Mesenchymal stem cell (in vitro differentiated cells and primary cell): ENCODE results near the gene PRPF39.

ENCODE experiments used
- DNase-seq: peaks from one replicate; pipeline ENCODE4 v3.0.0-alpha.2; 2013
- H2AFZ ChIP-seq: one replicate; pipeline ENCODE4 v1.6.1; 2013; ENCODE audit warnings: low read depth, mild to moderate bottlenecking, control low read depth, inconsistent platforms, low read length, moderate library complexity
- H2AK5ac ChIP-seq: 2 replicates; pipeline ENCODE4 v1.6.1; 2013; ENCODE audit warnings: low read length, moderate library complexity, mild to moderate bottlenecking, inconsistent platforms; ENCODE audit not compliant: severe bottlenecking
- H2BK120ac ChIP-seq: one replicate; pipeline ENCODE4 v1.6.1; 2013; ENCODE audit warnings: low read depth, mild to moderate bottlenecking, inconsistent platforms, low read length, moderate library complexity
- H2BK12ac ChIP-seq, 2 experiments: one replicate each; pipeline ENCODE4 v1.6.1; 2013; ENCODE audit warnings: inconsistent platforms in 2 of 2, low read length in 2 of 2, mild to moderate bottlenecking in 2 of 2, moderate library complexity in 2 of 2, control low read depth in 1 of 2
- H2BK15ac ChIP-seq: one replicate; pipeline ENCODE4 v1.6.1; 2013; ENCODE audit warnings: mild to moderate bottlenecking, low read depth, inconsistent platforms; ENCODE audit not compliant: poor library complexity, severe bottlenecking
- H2BK5ac ChIP-seq: 2 replicates; pipeline ENCODE4 v1.6.1; 2013; ENCODE audit warnings: low read depth, mild to moderate bottlenecking, low read length, control low read depth, inconsistent platforms; ENCODE audit not compliant: poor library complexity, severe bottlenecking
- H3K14ac ChIP-seq, 2 experiments: one replicate each; pipeline ENCODE4 v1.6.1; 2013; ENCODE audit warnings: inconsistent platforms in 2 of 2, low read length in 2 of 2, control low read depth in 1 of 2, mild to moderate bottlenecking in 1 of 2, moderate library complexity in 1 of 2
- H3K18ac ChIP-seq, 2 experiments: one replicate each; pipeline ENCODE4 v1.6.1; 2013; ENCODE audit warnings: inconsistent platforms in 2 of 2, low read length in 2 of 2, control low read depth in 1 of 2, low read depth in 1 of 2, mild to moderate bottlenecking in 1 of 2
- H3K23ac ChIP-seq, 2 experiments: one replicate each; pipeline ENCODE4 v1.6.1; 2013; ENCODE audit warnings: inconsistent platforms in 2 of 2, low read length in 2 of 2, mild to moderate bottlenecking in 2 of 2, moderate library complexity in 2 of 2, control low read depth in 1 of 2
- H3K27ac ChIP-seq: 2 replicates; pipeline ENCODE4 v1.5.1; 2013; ENCODE audit warnings: mild to moderate bottlenecking, moderate library complexity, low read length, control low read depth, inconsistent platforms; ENCODE audit not compliant: poor library complexity, severe bottlenecking
- H3K27me3 ChIP-seq, 2 experiments: 2 replicates each; pipeline versions ENCODE4 v1.6.1 to v1.7.0; 2013; ENCODE audit warnings: low read length in 2 of 2, mild to moderate bottlenecking in 2 of 2, moderate library complexity in 2 of 2, control low read depth in 1 of 2, inconsistent platforms in 1 of 2; ENCODE audit not compliant: control insufficient read depth in 1 of 2, insufficient read depth in 1 of 2
- H3K36me3 ChIP-seq, 2 experiments: 2 replicates each; pipeline versions ENCODE4 v1.6.1 to v1.7.0; 2013; ENCODE audit warnings: low read length in 2 of 2, control low read depth in 1 of 2, inconsistent platforms in 1 of 2, low read depth in 1 of 2, mild to moderate bottlenecking in 1 of 2; ENCODE audit not compliant: insufficient read depth in 2 of 2, control insufficient read depth in 1 of 2
- H3K4ac ChIP-seq, 2 experiments: one replicate each; pipeline ENCODE4 v1.6.1; 2013; ENCODE audit warnings: inconsistent platforms in 2 of 2, low read length in 2 of 2, mild to moderate bottlenecking in 2 of 2, moderate library complexity in 2 of 2, control low read depth in 1 of 2, low read depth in 1 of 2
- H3K4me1 ChIP-seq: 2 replicates; pipeline ENCODE4 v1.6.1; 2013; ENCODE audit warnings: low read depth, low read length, control low read depth; ENCODE audit not compliant: control insufficient read depth, insufficient read depth
- H3K4me2 ChIP-seq: 2 replicates; pipeline ENCODE4 v1.6.1; 2013; ENCODE audit warnings: low read length, mild to moderate bottlenecking, inconsistent platforms; ENCODE audit not compliant: poor library complexity, severe bottlenecking
- H3K4me3 ChIP-seq, 2 experiments: 2 replicates each; pipeline versions ENCODE4 v1.5.1 to v1.7.0; 2013; ENCODE audit warnings: low read length in 2 of 2, mild to moderate bottlenecking in 2 of 2, control low read depth in 1 of 2, low read depth in 1 of 2; ENCODE audit not compliant: insufficient read depth in 1 of 2
- H3K79me1 ChIP-seq: replicated peaks from 2 replicates; pipeline ENCODE4 v1.6.1; 2013; ENCODE audit warnings: mild to moderate bottlenecking, control low read depth, low read length, inconsistent platforms; ENCODE audit not compliant: poor library complexity, severe bottlenecking
- H3K9ac ChIP-seq: 2 replicates; pipeline ENCODE4 v1.7.0; 2013; ENCODE audit warnings: mild to moderate bottlenecking, low read length, moderate library complexity
- H3K9me3 ChIP-seq: 2 replicates; pipeline ENCODE4 v1.7.0; 2013; ENCODE audit warnings: mild to moderate bottlenecking, low read length; ENCODE audit not compliant: control insufficient read depth
- H4K8ac ChIP-seq: one replicate; pipeline ENCODE4 v1.6.1; 2013; ENCODE audit warnings: inconsistent platforms, mild to moderate bottlenecking, low read length, moderate library complexity
- H4K91ac ChIP-seq: one replicate; pipeline ENCODE4 v1.6.1; 2013; ENCODE audit warnings: mild to moderate bottlenecking, low read length, inconsistent platforms
- WGBS: methylation state at CpG from one replicate; pipeline ENCODE4 v1.1.7; 2013; ENCODE audit warnings: mixed read lengths; 5-methylcytosine and 5-hydroxymethylcytosine counted together

Gene PRPF39

GRCh38 chr14:45118594-45118993, 34.7 kb downstream of the PRPF39 start:
- H2AFZ ChIP-seq, result no peak overlapping the region
- H3K4ac ChIP-seq, result no peak overlapping the region
- no peak overlapping the region for H3K23ac ChIP-seq
- H3K4me2 ChIP-seq, result no peak overlapping the region
- no peak overlapping the region for H3K27ac ChIP-seq
- no peaks in the 10 kb centered on the region for H3K4me1 ChIP-seq
- DNase-seq, result no peak
- no peaks in the 10 kb centered on the region for H3K27me3 ChIP-seq
- 91% methylated on average over 5 of the region's 6 CpGs for WGBS
- H3K9me3 ChIP-seq, result no peaks in the 10 kb centered on the region
- no peak overlapping the region for H3K9ac ChIP-seq
- H2AK5ac ChIP-seq, result no peak overlapping the region
- H2BK120ac ChIP-seq, result no peak overlapping the region
- no peak overlapping the region for H2BK5ac ChIP-seq
- H3K79me1 ChIP-seq, result peaks cover 7% of the 10 kb centered on the region
- H3K36me3 ChIP-seq, result peaks cover 25 to 96% of the 10 kb centered on the region in 2 experiments
- no peak overlapping the region for H3K18ac ChIP-seq
- no peak overlapping the region for H2BK15ac ChIP-seq
- H4K8ac ChIP-seq, result no peak overlapping the region
- no peak overlapping the region for H3K4me3 ChIP-seq
- no peak overlapping the region for H3K14ac ChIP-seq
- H2BK12ac ChIP-seq, result no peak overlapping the region
- no peak overlapping the region for H4K91ac ChIP-seq

- no peak overlapping the region for H3K14ac ChIP-seq
- H3K23ac ChIP-seq, result no peak overlapping the region
- no peak overlapping the region for H3K4ac ChIP-seq
- no peak overlapping the region for H2AFZ ChIP-seq
- H2AK5ac ChIP-seq, result no peak overlapping the region
- no peak overlapping the region for H2BK12ac ChIP-seq
- no peaks in the 10 kb centered on the region for H3K27me3 ChIP-seq
- no peak overlapping the region for H3K4me3 ChIP-seq
- WGBS, result no CpG with 5 or more reads among the region's 1 CpG
- H4K8ac ChIP-seq, result no peak overlapping the region
- H2BK120ac ChIP-seq, result no peak overlapping the region
- no peaks in the 10 kb centered on the region for H3K4me1 ChIP-seq
- no peak overlapping the region for H3K4me2 ChIP-seq
- no peak overlapping the region for H4K91ac ChIP-seq
- no peak overlapping the region for H2BK15ac ChIP-seq
- H3K36me3 ChIP-seq, result peaks cover 31 to 93% of the 10 kb centered on the region in 2 experiments
- no peaks in the 10 kb centered on the region for H3K9me3 ChIP-seq
- H3K18ac ChIP-seq, result no peak overlapping the region
- H2BK5ac ChIP-seq, result no peak overlapping the region
- no peak overlapping the region for H3K27ac ChIP-seq
- H3K9ac ChIP-seq, result no peak overlapping the region
- DNase-seq, result no peak
- H3K79me1 ChIP-seq, result peaks cover 7% of the 10 kb centered on the region
Observed at GRCh38 chr14:45120096-45120495, 36.2 kb downstream of the PRPF39 start.

- Histone ChIP-seq H3K4ac (no peak overlapping the region), H3K27ac (no peak overlapping the region), H4K8ac (no peak overlapping the region), H3K23ac (no peak overlapping the region), H2BK120ac (no peak overlapping the region), H2AFZ (no peak overlapping the region), H2BK5ac (no peak overlapping the region), H2BK12ac (no peak overlapping the region), H2AK5ac (no peak overlapping the region), H4K91ac (no peak overlapping the region), H3K27me3 (no peaks in the 10 kb centered on the region), H3K9me3 (no peaks in the 10 kb centered on the region), H3K9ac (no peak overlapping the region), H3K4me1 (peaks cover 1% of the 10 kb centered on the region), H3K18ac (no peak overlapping the region), H3K4me3 (no peak overlapping the region), H2BK15ac (no peak overlapping the region), H3K14ac (no peak overlapping the region), H3K36me3 (peaks cover 40 to 81% of the 10 kb centered on the region in 2 experiments), H3K79me1 (peaks cover 15% of the 10 kb centered on the region), H3K4me2 (no peak overlapping the region)
- 97% methylated on average over 3 of the region's 3 CpGs for WGBS
- no peak for DNase-seq
Observed at GRCh38 chr14:45123271-45123670, 39.4 kb downstream of the PRPF39 start.

GRCh38 chr14:45125754-45126153, 41.8 kb downstream of the PRPF39 start:
- Histone ChIP-seq H2BK15ac (no peak overlapping the region), H3K27me3 (no peaks in the 10 kb centered on the region), H2BK120ac (no peak overlapping the region), H3K36me3 (peaks cover 30 to 76% of the 10 kb centered on the region in 2 experiments), H3K79me1 (peaks cover 13% of the 10 kb centered on the region), H2BK5ac (no peak overlapping the region), H3K4me1 (peaks cover 1% of the 10 kb centered on the region), H3K27ac (no peak overlapping the region), H3K9ac (no peak overlapping the region), H3K9me3 (no peaks in the 10 kb centered on the region), H3K14ac (no peak overlapping the region), H4K91ac (no peak overlapping the region), H3K4me2 (no peak overlapping the region), H4K8ac (no peak overlapping the region), H2BK12ac (no peak overlapping the region), H3K18ac (no peak overlapping the region), H2AFZ (no peak overlapping the region), H2AK5ac (no peak overlapping the region), H3K4ac (no peak overlapping the region), H3K4me3 (no peak overlapping the region), H3K23ac (no peak overlapping the region)
- DNase-seq, result no peak
- 98% methylated on average over 2 of the region's 2 CpGs for WGBS
